Measurements from ENCODE around the gene TNPO1.

The TNPO1 gene

DNA sequence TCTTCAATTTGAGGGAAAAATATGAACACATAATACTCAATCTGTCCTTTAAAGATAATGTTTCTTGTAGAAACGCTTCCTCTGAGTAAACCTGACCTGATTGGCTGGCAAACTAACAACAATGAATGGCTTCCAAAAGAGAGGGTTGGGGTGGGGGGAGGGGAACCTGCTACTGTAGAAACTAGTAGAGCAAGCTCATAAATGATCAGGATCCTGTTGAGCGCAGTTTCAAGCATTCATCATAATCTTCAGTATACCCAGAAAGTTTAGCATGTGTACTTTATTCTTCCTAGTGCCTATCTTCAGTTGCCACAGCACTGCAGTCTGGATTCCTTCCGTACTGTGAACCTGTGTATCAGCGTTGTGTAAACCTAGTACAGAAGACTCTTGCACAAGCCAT, 76.4 kb downstream of the TNPO1 start:
- TF ChIP-seq, protein P1, sequence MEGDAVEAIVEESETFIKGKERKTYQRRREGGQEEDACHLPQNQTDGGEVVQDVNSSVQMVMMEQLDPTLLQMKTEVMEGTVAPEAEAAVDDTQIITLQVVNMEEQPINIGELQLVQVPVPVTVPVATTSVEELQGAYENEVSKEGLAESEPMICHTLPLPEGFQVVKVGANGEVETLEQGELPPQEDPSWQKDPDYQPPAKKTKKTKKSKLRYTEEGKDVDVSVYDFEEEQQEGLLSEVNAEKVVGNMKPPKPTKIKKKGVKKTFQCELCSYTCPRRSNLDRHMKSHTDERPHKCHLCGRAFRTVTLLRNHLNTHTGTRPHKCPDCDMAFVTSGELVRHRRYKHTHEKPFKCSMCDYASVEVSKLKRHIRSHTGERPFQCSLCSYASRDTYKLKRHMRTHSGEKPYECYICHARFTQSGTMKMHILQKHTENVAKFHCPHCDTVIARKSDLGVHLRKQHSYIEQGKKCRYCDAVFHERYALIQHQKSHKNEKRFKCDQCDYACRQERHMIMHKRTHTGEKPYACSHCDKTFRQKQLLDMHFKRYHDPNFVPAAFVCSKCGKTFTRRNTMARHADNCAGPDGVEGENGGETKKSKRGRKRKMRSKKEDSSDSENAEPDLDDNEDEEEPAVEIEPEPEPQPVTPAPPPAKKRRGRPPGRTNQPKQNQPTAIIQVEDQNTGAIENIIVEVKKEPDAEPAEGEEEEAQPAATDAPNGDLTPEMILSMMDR (IDR thresholded peaks at IDR 0.05; ENCODE audit: insufficient read depth, missing control alignments) = no peak
- DNase-seq (ENCODE audit: insufficient read length, low spot score) (no peak), FAIRE-seq (no peak)

DNA sequence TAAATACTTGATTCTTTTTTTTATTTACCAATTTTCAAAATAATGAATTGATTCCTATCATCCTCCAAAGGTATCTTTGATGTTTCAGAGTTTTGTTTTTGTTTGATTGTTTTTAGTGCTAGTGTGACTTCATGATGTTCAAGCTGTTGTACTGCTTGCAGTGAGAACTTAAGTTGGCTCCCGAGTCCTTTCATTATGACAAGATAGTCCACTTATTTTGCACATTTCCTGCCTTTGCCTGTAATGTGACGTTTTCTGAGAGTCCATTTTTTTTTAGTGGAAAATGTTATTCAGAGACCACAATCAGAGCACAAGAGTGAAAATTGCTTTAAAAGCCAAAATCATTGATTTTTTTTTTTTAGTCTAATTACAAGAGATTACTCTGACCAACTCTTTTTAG, 79.3 kb downstream of the TNPO1 start:
- TF ChIP-seq, protein P1 (IDR thresholded peaks at IDR 0.05; ENCODE audit: insufficient read depth, missing control alignments) = no peak
- DNase-seq (ENCODE audit: insufficient read length, low spot score) (no peak), FAIRE-seq (no peak)

DNA sequence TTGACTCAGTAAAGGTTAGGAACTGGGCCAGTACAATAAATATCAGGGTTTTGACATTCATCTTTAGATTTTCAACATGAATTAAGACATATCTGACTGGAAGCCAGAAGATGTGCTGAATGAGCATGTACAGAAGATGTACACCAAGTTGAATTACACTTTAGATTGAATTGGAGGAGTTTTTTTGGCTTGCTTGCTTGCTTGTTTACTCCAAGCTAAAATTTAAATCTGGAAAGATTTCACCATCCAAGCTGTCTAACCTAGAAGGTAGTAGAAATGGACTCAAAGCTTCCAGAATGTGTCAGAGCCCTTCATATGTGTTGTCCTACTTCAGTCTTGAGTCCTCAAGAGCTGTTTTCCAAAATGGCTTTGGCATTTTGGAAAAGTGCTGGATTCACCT, 90.3 kb downstream of the TNPO1 start:
- DNase-seq (ENCODE audit: insufficient read length, low spot score) (no peak), FAIRE-seq (no peak)
- TF ChIP-seq, protein P1 (IDR thresholded peaks at IDR 0.05; ENCODE audit: insufficient read depth, missing control alignments) = no peak

DNA sequence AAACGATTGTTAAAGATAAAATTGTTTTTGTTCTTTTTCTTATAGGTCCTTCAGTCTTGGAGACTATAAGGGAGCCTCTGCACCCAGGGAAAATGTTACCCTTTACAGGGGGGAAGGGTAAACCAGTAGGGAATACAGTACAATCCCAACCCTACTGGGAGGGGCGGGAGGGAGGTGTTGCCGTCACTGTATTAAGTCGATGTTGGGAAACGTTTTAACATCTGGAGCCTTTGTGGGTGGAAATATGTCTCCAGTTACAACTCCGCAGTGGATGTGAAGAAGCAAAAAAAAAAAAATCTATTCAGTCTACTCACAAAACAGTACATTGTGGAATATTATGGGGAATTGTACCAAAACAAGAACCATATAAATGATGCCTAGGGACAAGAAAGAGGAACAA, 92.2 kb downstream of the TNPO1 start:
- DNase-seq (ENCODE audit: insufficient read length, low spot score) = no peak
- FAIRE-seq = no peak
- TF ChIP-seq, protein P1 (IDR thresholded peaks at IDR 0.05; ENCODE audit: insufficient read depth, missing control alignments) = no peak

GRCh38 chr5:72917371-72917776, 100.9 kb downstream of the TNPO1 start:
- TF ChIP-seq, protein P1 (IDR thresholded peaks at IDR 0.05; ENCODE audit: insufficient read depth, missing control alignments) = no peak
- DNase-seq (ENCODE audit: insufficient read length, low spot score) (no peak), FAIRE-seq (no peak)

GRCh38 chr5:72920690-72921502, 104.4 kb downstream of the TNPO1 start:
- no peak for DNase-seq (ENCODE audit: insufficient read length, low spot score)
- no peak for FAIRE-seq
- TF ChIP-seq, protein P1 (IDR thresholded peaks at IDR 0.05; ENCODE audit: insufficient read depth, missing control alignments) = peak; percentile 38

DNA sequence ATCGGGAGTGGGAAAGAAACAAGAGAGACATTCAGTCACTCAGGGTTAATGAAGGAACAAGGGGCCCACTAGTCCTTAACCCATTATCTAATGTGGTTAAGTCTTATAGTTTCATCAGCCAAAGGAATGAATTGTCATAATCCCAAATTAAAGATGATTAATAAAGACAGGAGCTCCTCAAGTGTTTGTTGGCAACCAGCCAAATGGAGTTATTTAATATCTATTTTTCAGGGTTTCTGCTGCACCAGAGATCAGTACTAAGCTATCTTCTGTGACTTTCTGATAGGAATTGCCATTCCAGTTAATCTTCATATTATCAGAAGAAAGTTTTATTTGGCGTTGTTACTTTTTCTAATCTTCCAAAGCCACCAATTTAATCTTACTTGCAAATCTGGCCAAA, 105.4 kb downstream of the TNPO1 start:
- FAIRE-seq = no peak

More for the DNA sequence above, 105.4 kb downstream of the TNPO1 start:
- TF ChIP-seq, protein P1 (IDR thresholded peaks at IDR 0.05; ENCODE audit: insufficient read depth, missing control alignments) = no peak
- no peak for DNase-seq (ENCODE audit: insufficient read length, low spot score)
